Stimulated activated CD4-positive, alpha-beta T cell treated with anti-CD3 and anti-CD28 coated beads, Interleukin-2, amount 100 ng/mL, for 48 hours (primary cell): ENCODE data around the gene GLIS1.

Experiments used
- DNase-seq, 2 donors: peaks; one replicate each; pipeline ENCODE4 v3.0.0-alpha.2; 2020

The GLIS1 gene

DNA sequence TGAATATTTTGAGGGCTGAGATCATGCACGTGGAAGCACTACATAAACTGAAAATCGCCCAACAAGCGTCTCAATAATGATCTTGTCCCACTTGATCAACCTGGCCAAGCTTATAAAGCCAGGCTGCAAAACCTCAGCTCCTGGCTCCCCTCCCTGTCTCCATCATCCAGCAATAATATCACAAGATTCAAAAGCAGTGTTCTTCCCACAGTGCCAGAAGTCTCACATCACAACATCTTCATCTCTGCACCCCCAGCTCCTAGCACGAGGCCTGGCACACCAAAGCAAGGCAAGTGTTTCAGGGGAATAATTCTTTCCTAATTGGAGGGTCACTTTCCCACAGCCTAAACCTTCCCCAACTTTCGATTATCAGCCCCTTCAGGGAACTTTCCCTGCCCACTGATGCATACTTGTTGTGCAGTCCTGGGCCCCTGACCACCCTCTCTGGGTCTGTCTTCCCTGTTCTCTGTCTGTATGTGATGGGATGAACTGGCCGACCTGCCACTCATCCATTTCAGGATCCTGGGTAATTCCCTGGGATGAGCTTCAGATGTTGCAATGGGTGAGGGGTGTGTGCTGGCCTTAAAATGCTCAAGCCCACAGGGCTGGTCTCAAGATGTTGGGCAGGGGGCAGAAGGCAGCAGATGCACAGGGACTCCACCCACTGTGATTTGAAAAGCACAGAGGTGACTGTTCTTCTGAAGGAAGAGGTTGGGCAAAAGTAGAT, 150.7 kb downstream of the GLIS1 start:
- DNase-seq = no peak

GRCh38 chr1:53587252-53587988, 151.5 kb downstream of the GLIS1 start:
- DNase-seq = no peak

DNA sequence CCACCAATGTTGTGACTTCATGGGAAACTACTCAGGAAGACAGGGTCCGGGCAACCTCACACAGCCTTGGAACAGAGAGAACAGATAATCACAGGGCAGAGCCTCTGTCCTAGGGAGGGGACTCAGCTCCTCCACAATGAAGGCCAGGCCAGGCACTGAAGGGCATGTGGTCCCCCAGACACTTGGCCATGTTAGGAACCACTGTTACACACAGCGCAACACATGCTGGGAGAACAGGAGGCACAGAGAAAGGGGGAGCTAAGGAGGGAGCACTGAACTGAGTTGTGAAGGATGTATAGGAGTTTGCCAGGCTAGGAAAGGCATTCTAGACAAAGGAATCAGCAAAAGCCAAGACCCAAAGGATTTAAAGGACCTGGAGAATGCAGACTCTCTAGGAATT, 152.2 kb downstream of the GLIS1 start:
- no peak for DNase-seq

DNA sequence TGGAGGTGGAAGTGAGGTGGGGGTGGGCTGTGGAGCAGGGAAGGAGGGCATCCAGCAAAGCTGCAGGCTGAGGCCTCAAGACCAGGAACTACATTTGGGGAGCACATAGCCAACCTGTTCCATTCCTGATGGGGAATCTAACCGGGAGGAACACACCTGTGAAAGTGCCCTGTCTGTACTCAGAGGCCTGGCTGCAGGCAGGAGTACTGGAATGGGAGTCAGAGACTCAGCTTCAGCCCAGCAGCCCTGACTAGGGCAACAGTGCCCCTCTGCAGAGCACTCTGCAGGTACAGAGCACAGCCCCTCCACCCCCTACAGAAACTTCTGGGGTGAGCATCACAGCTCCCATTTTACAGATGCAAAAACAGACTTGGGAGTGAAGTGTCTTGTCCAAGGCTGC, 153.4 kb downstream of the GLIS1 start:
- no peak for DNase-seq

- DNase-seq = no peak
Measured at GRCh38 chr1:53585129-53585528, 153.8 kb downstream of the GLIS1 start.

DNA sequence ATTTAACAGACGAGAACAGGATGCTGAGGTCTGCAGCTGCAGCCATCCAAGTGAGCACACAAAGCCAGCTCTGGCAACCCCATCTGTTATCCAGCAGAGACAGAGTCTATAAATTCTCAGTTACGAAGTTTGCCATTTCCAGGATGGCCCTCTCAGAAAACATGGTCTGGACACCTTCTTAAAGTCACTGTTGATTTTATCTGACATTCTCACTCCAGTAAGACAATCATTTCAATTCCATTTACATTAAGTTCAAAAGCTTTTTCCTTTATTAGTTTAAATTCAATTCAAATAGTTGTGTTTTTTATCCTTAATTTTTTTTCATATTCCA, 154.2 kb downstream of the GLIS1 start:
- no peak for DNase-seq

- DNase-seq = no peak
Measured at GRCh38 chr1:53583868-53584776, 154.8 kb downstream of the GLIS1 start.

- DNase-seq = no peak
Measured at GRCh38 chr1:53583021-53583867, 155.7 kb downstream of the GLIS1 start.

GRCh38 chr1:53582211-53583020, 156.5 kb downstream of the GLIS1 start:
- no peak for DNase-seq

DNA sequence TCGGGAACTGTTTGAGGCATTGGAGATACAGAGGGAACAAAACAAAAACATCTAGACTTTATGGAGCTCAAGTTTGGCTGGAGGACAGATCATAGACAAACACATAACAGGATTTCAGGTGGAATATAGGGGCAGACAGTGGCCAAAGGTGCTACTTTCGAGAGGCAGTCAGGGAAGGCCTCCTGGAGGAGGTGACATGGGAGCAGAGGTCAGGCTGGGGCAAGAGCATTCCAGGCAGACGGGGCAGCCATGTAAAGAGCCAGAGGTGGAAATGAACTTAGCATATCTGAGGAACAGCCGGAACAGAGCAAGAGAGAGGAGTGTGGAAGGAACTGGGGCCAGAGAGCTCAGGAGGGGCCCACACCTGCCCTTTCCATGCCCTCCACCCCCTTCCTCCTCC, 157.5 kb downstream of the GLIS1 start:
- DNase-seq = no peak

DNA sequence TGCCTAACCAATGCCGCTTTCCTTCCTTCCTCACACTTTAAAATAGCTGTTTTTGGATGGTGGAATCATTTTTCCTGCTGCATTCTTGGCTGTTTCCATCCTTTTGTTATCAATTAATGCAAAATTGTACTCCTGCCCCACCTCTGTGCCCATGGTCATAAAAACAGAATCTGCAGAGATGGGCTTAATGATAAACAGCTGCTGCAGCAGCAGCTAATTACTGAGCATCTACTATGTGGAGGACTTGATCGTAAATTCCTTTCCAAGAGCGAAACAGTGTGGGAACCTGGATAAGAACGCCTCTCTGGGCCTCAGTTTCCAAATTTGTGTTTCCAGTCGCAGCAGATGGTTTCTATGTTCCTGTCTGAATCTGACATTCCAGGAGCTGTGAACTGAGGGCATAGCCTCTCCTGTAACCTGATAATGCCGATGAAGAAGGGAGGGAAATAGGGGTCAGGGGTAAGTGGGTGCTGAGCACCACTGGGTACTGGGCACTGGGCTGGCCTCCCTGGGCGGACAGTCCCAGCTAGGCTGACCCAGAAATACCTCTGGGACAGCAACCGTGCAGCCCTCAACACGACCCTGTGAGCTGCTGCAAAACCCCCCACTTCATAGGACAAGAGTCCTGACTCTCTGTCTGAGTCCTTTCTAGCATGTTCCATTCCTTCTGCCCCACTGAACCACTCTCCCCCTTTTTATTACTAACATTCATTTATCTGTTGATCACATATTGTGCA, 158.1 kb downstream of the GLIS1 start:
- DNase-seq = no peak

- no peak for DNase-seq
Measured at GRCh38 chr1:53580009-53580400, 159.0 kb downstream of the GLIS1 start.

DNA sequence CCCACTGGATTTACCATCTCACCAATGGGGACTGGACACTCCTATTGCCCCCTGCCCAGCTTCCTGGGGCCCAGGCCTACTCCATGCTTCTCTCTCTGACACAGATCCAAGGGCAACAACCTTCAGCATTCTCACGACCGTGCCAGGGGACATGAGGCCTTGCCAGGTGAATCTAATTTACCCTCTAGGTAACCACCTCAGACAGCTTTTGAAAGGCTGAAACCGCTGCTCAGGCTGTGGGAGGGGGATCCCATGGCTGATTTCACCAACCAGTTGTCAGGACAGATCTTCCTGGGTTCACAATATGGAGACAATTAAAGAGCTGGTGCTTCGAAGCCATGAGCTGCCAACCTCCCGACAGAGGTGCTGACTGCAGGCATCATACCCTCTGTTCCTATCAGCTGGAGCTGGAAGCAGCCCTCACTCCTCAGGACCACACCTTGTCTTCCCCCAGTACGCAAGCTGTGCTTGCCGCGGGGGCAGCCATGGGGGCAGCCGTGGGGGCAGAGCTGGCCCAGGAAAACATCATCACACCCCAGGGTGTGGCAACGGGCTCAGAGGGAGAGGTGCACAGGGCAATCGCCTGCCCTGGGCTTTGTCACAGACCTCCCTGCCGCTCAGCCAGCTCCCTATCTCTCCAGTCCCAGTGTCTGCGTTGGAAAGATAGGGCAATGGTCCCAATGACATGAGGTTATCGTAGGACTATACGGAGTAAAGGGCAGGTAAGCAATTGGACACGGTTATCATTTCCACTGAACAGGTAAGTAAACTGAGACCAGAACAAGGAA, 159.5 kb downstream of the GLIS1 start:
- DNase-seq = no peak

DNA sequence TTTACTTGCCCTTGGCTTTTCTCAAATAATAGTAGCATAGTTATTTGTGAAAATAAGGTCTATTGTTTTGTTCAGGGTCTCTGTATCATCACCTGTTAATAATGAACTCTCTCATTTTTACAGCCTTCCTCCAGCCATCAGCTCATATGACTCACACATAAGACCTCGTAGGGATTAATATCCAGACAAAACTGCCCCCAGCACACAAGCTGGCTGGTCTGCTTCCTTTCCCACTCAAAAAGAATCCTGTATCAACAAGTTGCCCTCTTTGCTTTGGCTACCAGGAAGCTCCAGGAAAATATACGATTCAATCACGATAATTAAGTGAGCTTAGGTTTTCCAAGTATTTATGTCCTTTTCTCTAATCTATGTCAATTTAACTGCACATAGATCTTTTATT, 160.6 kb downstream of the GLIS1 start:
- no peak for DNase-seq

GRCh38 chr1:53577761-53578100, 161.2 kb downstream of the GLIS1 start:
- no peak for DNase-seq

DNA sequence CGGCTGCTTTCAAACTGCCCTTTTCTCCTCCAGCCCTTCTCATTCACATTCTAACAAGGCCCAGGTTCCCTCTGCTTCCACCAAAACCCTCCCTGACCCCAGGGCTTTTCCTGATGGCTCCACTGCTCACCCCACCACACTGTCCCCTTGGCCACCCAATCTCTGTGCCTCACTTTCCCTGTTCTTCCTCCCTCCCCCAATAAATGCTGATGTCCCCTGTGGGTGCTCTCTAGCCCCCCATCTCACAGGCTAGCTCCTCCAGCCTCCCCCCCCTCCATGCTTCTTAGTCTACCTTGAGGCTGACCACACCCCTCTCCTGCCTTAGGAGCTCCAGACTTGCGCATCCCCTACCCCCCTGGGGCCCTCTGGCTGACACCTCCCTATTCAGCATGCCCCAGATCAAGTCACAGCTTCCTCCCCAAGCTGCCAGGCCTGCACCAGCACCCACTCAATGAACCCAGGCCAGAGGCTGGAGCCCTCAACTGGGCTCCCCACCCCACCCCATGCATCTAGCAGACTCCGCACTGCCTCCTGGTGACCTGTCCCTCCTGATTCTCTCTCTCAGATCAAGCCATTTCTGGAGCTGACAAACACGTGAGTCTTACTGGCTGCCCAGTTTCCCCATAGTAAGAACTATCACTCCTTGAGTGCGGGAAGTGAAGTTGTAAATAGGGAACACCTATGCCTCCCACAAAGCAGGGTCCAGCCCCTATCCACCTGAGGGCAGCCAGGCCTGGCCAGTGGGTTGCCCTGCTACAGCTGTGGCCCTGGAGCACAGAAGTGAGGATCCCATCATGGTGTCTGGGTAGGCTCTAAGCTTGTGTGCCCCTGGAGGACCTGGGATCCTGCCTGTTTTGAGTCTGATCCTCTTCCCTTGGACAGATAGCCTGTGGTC, 161.9 kb downstream of the GLIS1 start:
- no peak for DNase-seq

GRCh38 chr1:53576381-53576801, 162.6 kb downstream of the GLIS1 start:
- DNase-seq = no peak

DNA sequence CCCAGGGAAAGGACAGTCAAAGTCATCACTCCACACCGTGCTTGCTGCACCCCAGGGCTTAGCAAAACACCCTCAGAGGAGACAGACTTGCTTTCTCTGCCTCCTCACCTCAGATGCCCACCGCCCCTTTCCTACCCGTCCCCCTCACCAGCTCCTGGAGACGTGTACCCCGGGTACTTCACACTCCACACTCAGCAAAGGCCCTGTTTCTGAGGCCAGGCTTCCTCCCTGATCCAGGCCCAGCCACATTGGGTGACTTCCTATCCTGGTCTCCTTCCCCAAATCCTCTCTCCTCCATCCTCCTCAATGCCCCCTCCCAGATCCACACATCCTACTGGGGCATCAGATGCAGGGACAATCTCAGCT, 163.0 kb downstream of the GLIS1 start:
- DNase-seq = no peak
